GM12892 (cell line): Measurements from ENCODE around the gene PCP2.

ENCODE experiments used
- POLR2A ChIP-seq: IDR thresholded peaks from 2 replicates; pipeline ENCODE4 v1.6.1; 2011; ENCODE audit warnings: low read depth, low read length, control low read depth
- POLR2AphosphoS5 ChIP-seq: IDR thresholded peaks from 2 replicates; pipeline ENCODE4 v1.6.1; 2011; ENCODE audit warnings: low read depth, low read length, control low read depth

- no peak for TF ChIP-seq POLR2A
- no peak for TF ChIP-seq POLR2AphosphoS5
Measured at GRCh38 chr19:7669641-7670040, 36.1 kb upstream of the PCP2 start.
